Endodermal cell (in vitro differentiated cells): ENCODE results near the gene ROR2. TPM values are rescaled to one million over a fixed set of nuclear protein-coding genes. Genes with fewer than 3 reads are reported as not detected.

Experiments used
- DNase-seq: peaks from one replicate; pipeline ENCODE4 v3.0.0-alpha.2; 2017
- H3K27ac ChIP-seq: 2 replicates; pipeline ENCODE4 v1.5.1; 2013; ENCODE audit warnings: mild to moderate bottlenecking, low read depth, low read length, moderate library complexity
- H3K27me3 ChIP-seq: 2 replicates; pipeline ENCODE4 v1.6.1; 2013; ENCODE audit warnings: mild to moderate bottlenecking, low read length, moderate library complexity; ENCODE audit not compliant: insufficient read depth, control insufficient read depth, poor library complexity, severe bottlenecking
- H3K36me3 ChIP-seq: 2 replicates; pipeline ENCODE4 v1.7.0; 2013; ENCODE audit warnings: mild to moderate bottlenecking, low read length, moderate library complexity; ENCODE audit not compliant: control insufficient read depth, insufficient read depth
- H3K4me1 ChIP-seq: one replicate; pipeline ENCODE4 v1.7.0; 2013; ENCODE audit warnings: low read length; ENCODE audit not compliant: control insufficient read depth, insufficient read depth
- H3K4me3 ChIP-seq: 2 replicates; pipeline ENCODE4 v1.5.1; 2013; ENCODE audit warnings: mild to moderate bottlenecking, low read length, moderate library complexity
- H3K9ac ChIP-seq: 2 replicates; pipeline ENCODE4 v1.6.1; 2013; ENCODE audit warnings: mild to moderate bottlenecking, low read length, moderate library complexity; ENCODE audit not compliant: poor library complexity, severe bottlenecking; ENCODE audit errors: extremely low read depth
- H3K9me3 ChIP-seq: 2 replicates; pipeline ENCODE4 v1.6.1; 2013; ENCODE audit warnings: mild to moderate bottlenecking, low read length, moderate library complexity; ENCODE audit not compliant: control insufficient read depth
- H3K27ac Mint-ChIP-seq: 2 replicates; pipeline ENCODE4 v1.8.0; 2020; ENCODE audit warnings: mixed read lengths
- H3K27me3 Mint-ChIP-seq: 2 replicates; pipeline ENCODE4 v1.8.0; 2021; ENCODE audit warnings: mild to moderate bottlenecking, mixed read lengths; ENCODE audit not compliant: insufficient read depth
- H3K36me3 Mint-ChIP-seq: 2 replicates; pipeline ENCODE4 v1.8.0; 2020; ENCODE audit warnings: low read depth, mixed read lengths
- H3K4me1 Mint-ChIP-seq: 2 replicates; pipeline ENCODE4 v1.8.0; 2020; ENCODE audit warnings: mixed read lengths
- H3K4me3 Mint-ChIP-seq: 2 replicates; pipeline ENCODE4 v1.8.0; 2020; ENCODE audit warnings: mild to moderate bottlenecking, moderate library complexity, mixed read lengths
- H3K9me3 Mint-ChIP-seq: 2 replicates; pipeline ENCODE4 v1.8.0; 2020; ENCODE audit warnings: mild to moderate bottlenecking, mixed read lengths
- CTCF ChIP-seq: fragments of 200-600 bp; sonication (generic); conservative IDR thresholded peaks from 2 replicates; pipeline ENCODE4 v1.5.0; 2021; ENCODE audit warnings: antibody characterized with exemption, mild to moderate bottlenecking
- WGBS, 2 experiments: methylation state at CpG; one replicate each; pipeline versions ENCODE4 v1.1.5 to v1.1.7; 2013; ENCODE audit warnings: missing lambda C conversion rate in 2 of 2, mixed read lengths in 1 of 2; ENCODE audit not compliant: insufficient coverage in 1 of 2, insufficient read length in 1 of 2; 5-methylcytosine and 5-hydroxymethylcytosine counted together
- total RNA-seq, 2 donors: library from RNA; stranded (reverse); fragmentation: NEBNext Ultra II Directional in 1 of 2; extraction: Animal tissue kit (Norgen Biotek cat#: 25700) in 1 of 2; gene quantifications; 2 replicates in 1 of 2; 3 replicates in 1 of 2; pipeline ENCODE4 v1.2.1, GENCODE V29; 2021

ROR2 gene
- total RNA-seq, 2 donors from 2014 or later, result 104 to 160 TPM

DNA sequence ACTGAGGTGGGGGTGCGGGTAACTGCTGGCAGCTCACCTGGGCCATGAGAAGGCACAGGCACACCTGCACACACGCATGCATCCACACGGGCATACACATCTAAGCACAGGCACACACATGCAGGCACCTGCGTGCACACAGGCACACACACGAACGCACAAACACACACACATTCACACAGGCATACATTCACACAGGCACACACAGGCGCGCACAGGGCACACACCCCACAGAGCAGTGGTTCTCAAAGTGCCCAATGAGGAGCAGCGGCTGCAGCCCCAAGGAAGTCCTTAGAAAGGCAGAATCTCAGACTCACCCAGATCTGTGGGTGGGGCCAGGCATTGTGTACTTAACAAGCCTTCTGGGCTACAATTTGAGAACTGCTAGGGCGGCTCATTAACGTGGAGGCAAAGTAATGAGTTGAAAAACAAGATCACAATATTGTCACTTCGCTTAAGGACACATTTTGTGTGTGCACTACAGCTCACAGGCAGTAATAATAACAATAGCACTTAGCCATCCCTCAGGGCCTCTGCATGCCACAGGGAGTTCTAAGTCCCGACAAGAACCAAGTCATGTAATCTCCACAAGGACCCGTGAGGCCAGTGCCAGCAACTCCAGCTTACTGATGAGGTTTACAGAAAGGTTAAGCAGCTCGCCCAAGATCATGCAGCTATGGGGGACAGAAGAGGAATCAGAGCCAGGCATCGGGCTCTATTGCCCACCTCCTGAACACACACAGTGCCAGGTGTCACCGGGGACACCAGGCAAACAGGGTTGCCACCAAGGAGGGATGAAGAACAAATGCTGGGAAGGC, 91.6 kb downstream of the ROR2 start:
- peaks cover 6% of the 10 kb centered on the region for H3K9me3 Mint-ChIP-seq
- peak overlapping the region; percentile 26 for H3K4me3 Mint-ChIP-seq
- H3K27me3 ChIP-seq, result no peaks in the 10 kb centered on the region
- H3K9ac ChIP-seq, result no peak overlapping the region
- H3K4me1 ChIP-seq, result peaks cover 39% of the 10 kb centered on the region
- H3K27ac Mint-ChIP-seq, result peak overlapping the region; percentile 96
- H3K27ac ChIP-seq, result peak overlapping the region; percentile 73
- 83 to 85% methylated on average over 11 to 17 of the region's 17 CpGs for WGBS, 2 experiments
- peak overlapping the region; percentile 61 for H3K4me3 ChIP-seq
- peaks cover 46% of the 10 kb centered on the region for H3K4me1 Mint-ChIP-seq
- DNase-seq, result peak; percentile 74
- H3K27me3 Mint-ChIP-seq, result no peaks in the 10 kb centered on the region
- peaks cover 10% of the 10 kb centered on the region for H3K9me3 ChIP-seq
- TF ChIP-seq CTCF, result no peak
- H3K36me3 ChIP-seq, result peaks cover 82% of the 10 kb centered on the region
- peaks cover 57% of the 10 kb centered on the region for H3K36me3 Mint-ChIP-seq

- DNase-seq, result peak; percentile 81
- H3K27me3 Mint-ChIP-seq, result no peaks in the 10 kb centered on the region
- peaks cover 39% of the 10 kb centered on the region for H3K4me1 ChIP-seq
- H3K27ac ChIP-seq, result peak overlapping the region; percentile 73
- peaks cover 8% of the 10 kb centered on the region for H3K9me3 ChIP-seq
- H3K9ac ChIP-seq, result no peak overlapping the region
- H3K36me3 Mint-ChIP-seq, result peaks cover 55% of the 10 kb centered on the region
- H3K36me3 ChIP-seq, result peaks cover 81% of the 10 kb centered on the region
- 58 to 60% methylated on average over 19 to 26 of the region's 27 CpGs for WGBS, 2 experiments
- H3K4me1 Mint-ChIP-seq, result peaks cover 51% of the 10 kb centered on the region
- H3K9me3 Mint-ChIP-seq, result peaks cover 6% of the 10 kb centered on the region
- H3K4me3 Mint-ChIP-seq, result peak overlapping the region; percentile 26
- H3K27me3 ChIP-seq, result no peaks in the 10 kb centered on the region
- no peak for TF ChIP-seq CTCF
- peak overlapping the region; percentile 61 for H3K4me3 ChIP-seq
- peak overlapping the region; percentile 96 for H3K27ac Mint-ChIP-seq
These were observed 92.5 kb downstream of the ROR2 start for GRCh38 chr9:91857291-91858212.

DNA sequence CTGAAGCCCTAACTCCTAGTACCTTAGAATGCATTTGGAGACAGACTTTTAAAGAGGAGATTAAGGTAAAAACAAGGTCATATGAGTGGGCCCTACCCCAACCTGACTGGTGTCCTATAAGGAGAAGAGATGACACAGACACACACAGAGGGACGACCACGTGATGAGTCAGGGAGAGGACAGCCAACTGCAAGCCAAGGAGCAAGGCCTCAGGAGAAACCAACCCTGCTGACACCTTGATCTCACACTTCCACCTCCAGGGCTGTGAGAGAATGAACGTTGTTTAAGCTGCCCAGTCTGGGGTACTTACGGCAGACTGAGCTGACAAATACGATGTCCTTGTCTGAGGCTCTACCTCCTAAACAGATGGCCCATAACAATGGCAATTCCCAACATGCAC, 93.6 kb downstream of the ROR2 start:
- peak overlapping the region; percentile 91 for H3K27ac Mint-ChIP-seq
- H3K4me1 Mint-ChIP-seq, result peaks cover 50% of the 10 kb centered on the region

More for the DNA sequence above, 93.6 kb downstream of the ROR2 start:
- peaks cover 2% of the 10 kb centered on the region for H3K9me3 ChIP-seq
- peak overlapping the region; percentile 26 for H3K4me3 Mint-ChIP-seq
- peak; percentile 73 for DNase-seq
- H3K4me3 ChIP-seq, result no peak overlapping the region
- H3K4me1 ChIP-seq, result peaks cover 39% of the 10 kb centered on the region
- H3K27me3 ChIP-seq, result no peaks in the 10 kb centered on the region
- TF ChIP-seq CTCF, result no peak
- no peak overlapping the region for H3K27ac ChIP-seq
- WGBS, 2 experiments, result 73 to 79% methylated on average over 3 to 5 of the region's 5 CpGs
- H3K27me3 Mint-ChIP-seq, result no peaks in the 10 kb centered on the region
- H3K36me3 Mint-ChIP-seq, result peaks cover 55% of the 10 kb centered on the region
- H3K36me3 ChIP-seq, result peaks cover 84% of the 10 kb centered on the region
- peaks cover 6% of the 10 kb centered on the region for H3K9me3 Mint-ChIP-seq
- H3K9ac ChIP-seq, result no peak overlapping the region
